IMR-90 (cell line): ENCODE results near the gene ARHGAP15. TPM values are rescaled to one million over a fixed set of nuclear protein-coding genes. Genes with fewer than 3 reads are reported as not detected.

Source experiments
- ATAC-seq: fragments of 200-7000 bp; cut with Tn5 transposase; 2 replicates; pipeline ENCODE4 v1.9.1; 2020; ENCODE audit warnings: low read depth, mild to moderate bottlenecking, moderate library complexity
- BruUV-seq: library from RNA; stranded (reverse); fragments of 400-500 nt; replicated peaks from 2 replicates; lab custom pipeline; 2021; lab: Mats Ljungman, UMichigan
- CTCF ChIA-PET: fragments of 300-600 bp; formaldehyde crosslinking; extraction: SDS; loops from one replicate; lab custom pipeline; 2021; ENCODE audit warnings: antibody characterized with exemption; lab: Yijun Ruan, JAX
- POLR2A ChIA-PET: fragments of 300-600 bp; sonication (Branson Sonifier 250); formaldehyde crosslinking; loops from one replicate; lab custom pipeline; 2022; ENCODE audit warnings: antibody characterized with exemption; ENCODE audit not compliant: unreplicated experiment; lab: Charles Lee
- DNase-seq: peaks from one replicate; pipeline ENCODE4 v3.0.0; 2013
- H2AFZ ChIP-seq: replicated peaks from 2 replicates; pipeline ENCODE3; 2013; ENCODE audit warnings: low read length, mild to moderate bottlenecking; ENCODE audit not compliant: poor library complexity
- H2AK5ac ChIP-seq: 2 replicates; pipeline ENCODE4 v1.6.1; 2013; ENCODE audit warnings: low read depth, low read length, inconsistent platforms
- H2AK9ac ChIP-seq: replicated peaks from 2 replicates; pipeline ENCODE3; 2013; ENCODE audit warnings: mild to moderate bottlenecking, low read depth, low read length, moderate library complexity; ENCODE audit not compliant: poor library complexity
- H2BK120ac ChIP-seq: 2 replicates; pipeline ENCODE4 v1.6.1; 2013; ENCODE audit warnings: low read depth, low read length, inconsistent platforms
- H2BK15ac ChIP-seq: 3 replicates; pipeline ENCODE4 v1.6.1; 2013; ENCODE audit warnings: low read depth, low read length, inconsistent platforms
- H2BK20ac ChIP-seq: 2 replicates; pipeline ENCODE4 v1.6.1; 2013; ENCODE audit warnings: low read depth, mild to moderate bottlenecking, inconsistent platforms, low read length, moderate library complexity
- H2BK5ac ChIP-seq: 2 replicates; pipeline ENCODE4 v1.6.1; 2013; ENCODE audit warnings: mild to moderate bottlenecking, low read depth, low read length, inconsistent platforms; ENCODE audit not compliant: poor library complexity, severe bottlenecking
- H3K14ac ChIP-seq: replicated peaks from 2 replicates; pipeline ENCODE4 v1.6.1; 2013; ENCODE audit warnings: low read depth, low read length, inconsistent platforms
- H3K18ac ChIP-seq: 2 replicates; pipeline ENCODE4 v1.6.1; 2013; ENCODE audit warnings: low read depth, low read length, control low read depth
- H3K23ac ChIP-seq: 2 replicates; pipeline ENCODE4 v1.6.1; 2013; ENCODE audit warnings: low read depth, low read length, inconsistent platforms
- H3K27ac ChIP-seq: 2 replicates; pipeline ENCODE4 v1.5.1; 2013; ENCODE audit warnings: mild to moderate bottlenecking, control low read depth, low read length; ENCODE audit not compliant: insufficient read depth
- H3K27me3 ChIP-seq: 2 replicates; pipeline ENCODE4 v1.6.1; 2013; ENCODE audit warnings: low read length; ENCODE audit not compliant: control insufficient read depth, insufficient read depth
- H3K36me3 ChIP-seq: 2 replicates; pipeline ENCODE4 v1.6.1; 2013; ENCODE audit warnings: low read length, mixed read lengths; ENCODE audit not compliant: control insufficient read depth, insufficient read depth
- H3K4ac ChIP-seq: 2 replicates; pipeline ENCODE4 v1.6.1; 2013; ENCODE audit warnings: low read depth, low read length, inconsistent platforms
- H3K4me1 ChIP-seq: 2 replicates; pipeline ENCODE4 v1.6.1; 2013; ENCODE audit warnings: low read length, mixed read lengths; ENCODE audit not compliant: control insufficient read depth, insufficient read depth
- H3K4me2 ChIP-seq: 2 replicates; pipeline ENCODE4 v1.6.1; 2013; ENCODE audit warnings: low read depth, mild to moderate bottlenecking, control low read depth, low read length, moderate library complexity
- H3K4me3 ChIP-seq: 2 replicates; pipeline ENCODE4 v1.5.1; 2013; ENCODE audit warnings: low read depth, mild to moderate bottlenecking, control low read depth, low read length, moderate library complexity; ENCODE audit not compliant: insufficient read depth
- H3K56ac ChIP-seq: 2 replicates; pipeline ENCODE4 v1.6.1; 2013; ENCODE audit warnings: low read length, inconsistent platforms; ENCODE audit not compliant: insufficient read depth; ENCODE audit errors: extremely low read depth
- H3K79me1 ChIP-seq, 2 experiments: 2 replicates each; pipeline ENCODE4 v1.6.1; 2013; ENCODE audit warnings: low read length in 2 of 2, inconsistent platforms in 1 of 2, low read depth in 1 of 2
- H3K9ac ChIP-seq: 2 replicates; pipeline ENCODE4 v1.6.1; 2013; ENCODE audit warnings: low read depth, low read length, control low read depth
- H3K9me1 ChIP-seq: 2 replicates; pipeline ENCODE4 v1.6.1; 2013; ENCODE audit warnings: low read length, inconsistent platforms; ENCODE audit not compliant: insufficient read depth
- H3K9me3 ChIP-seq: 2 replicates; pipeline ENCODE4 v1.6.1; 2013; ENCODE audit warnings: low read length; ENCODE audit not compliant: control insufficient read depth, insufficient read depth
- H4K20me1 ChIP-seq: 2 replicates; pipeline ENCODE4 v1.6.1; 2013; ENCODE audit warnings: low read length, inconsistent platforms; ENCODE audit not compliant: insufficient read depth
- H4K5ac ChIP-seq: 2 replicates; pipeline ENCODE4 v1.6.1; 2013; ENCODE audit warnings: mild to moderate bottlenecking, low read depth, low read length, control low read depth
- H4K8ac ChIP-seq, 2 experiments: 2 replicates each; pipeline ENCODE4 v1.6.1; 2013; ENCODE audit warnings: low read depth in 2 of 2, low read length in 2 of 2, control low read depth in 1 of 2, inconsistent platforms in 1 of 2
- H4K91ac ChIP-seq: 2 replicates; pipeline ENCODE4 v1.6.1; 2013; ENCODE audit warnings: low read depth, low read length, inconsistent platforms; ENCODE audit not compliant: insufficient read depth
- BHLHE40 ChIP-seq: fragments of 150-350 bp; IDR thresholded peaks from 2 replicates; pipeline ENCODE4 v1.6.1; 2016; ENCODE audit warnings: mild to moderate bottlenecking, low read depth, low read length
- CEBPB ChIP-seq: IDR thresholded peaks from 2 replicates; pipeline ENCODE4 v1.6.1; 2012; ENCODE audit warnings: low read depth, low read length, improper control_type of control experiment
- FOS ChIP-seq: fragments of 150-350 bp; IDR thresholded peaks from 2 replicates; pipeline ENCODE4 v1.6.1; 2016; ENCODE audit warnings: low read depth, low read length
- MAFK ChIP-seq: IDR thresholded peaks from 2 replicates; pipeline ENCODE4 v1.6.1; 2012; ENCODE audit warnings: low read depth, low read length, improper control_type of control experiment
- MAZ ChIP-seq: IDR thresholded peaks from 2 replicates; pipeline ENCODE4 v1.6.1; 2012; ENCODE audit warnings: low read depth, mild to moderate bottlenecking, low read length, improper control_type of control experiment, moderate library complexity, borderline replicate concordance
- MXI1 ChIP-seq: IDR thresholded peaks from 2 replicates; pipeline ENCODE4 v1.6.1; 2012; ENCODE audit warnings: low read depth, mild to moderate bottlenecking, low read length, moderate library complexity, borderline replicate concordance
- NFE2L2 ChIP-seq: fragments of 150-350 bp; IDR thresholded peaks from 2 replicates; pipeline ENCODE4 v1.6.1; 2016; ENCODE audit warnings: low read depth, mild to moderate bottlenecking, low read length
- POLR2A ChIP-seq: IDR thresholded peaks from 2 replicates; pipeline ENCODE4 v1.6.1; 2012; ENCODE audit warnings: mild to moderate bottlenecking, low read depth, low read length
- RAD21 ChIP-seq: IDR thresholded peaks from 2 replicates; pipeline ENCODE4 v1.6.1; 2012; ENCODE audit warnings: low read length, improper control_type of control experiment
- RFX5 ChIP-seq: IDR thresholded peaks from 2 replicates; pipeline ENCODE4 v1.8.0; 2012; ENCODE audit warnings: low read depth, mild to moderate bottlenecking, low read length, moderate library complexity
- SMC3 ChIP-seq: fragments of 150-350 bp; IDR thresholded peaks from 2 replicates; pipeline ENCODE4 v1.6.1; 2016; ENCODE audit warnings: low read depth, mild to moderate bottlenecking, antibody characterized with exemption, low read length, moderate library complexity
- WGBS, 2 experiments: methylation state at CpG; one replicate each; pipeline versions ENCODE4 v1.1.5 to v1.1.7; 2013; ENCODE audit warnings: missing lambda C conversion rate in 2 of 2; ENCODE audit not compliant: insufficient read length in 1 of 2; ENCODE audit errors: extremely low coverage in 2 of 2; 5-methylcytosine and 5-hydroxymethylcytosine counted together
- dilution Hi-C: fragments of 300-500 bp; cut with HindIII; formaldehyde crosslinking; loops from one replicate; pipeline ENCODE4 v1.14.3; 2018; ENCODE audit warnings: low sequenced_read_pairs; ENCODE audit not compliant: unreplicated experiment
- in situ Hi-C: fragments of 300-500 bp; cut with MboI; formaldehyde crosslinking; loops from 3 replicates; pipeline ENCODE4 v1.14.3; 2019; ENCODE audit warnings: low sequenced_read_pairs, inconsistent platforms, mixed read lengths
- intact Hi-C: fragments of 100-400 bp; cut with micrococcal nuclease; formaldehyde crosslinking; loops from 2 replicates; pipeline ENCODE4 v1.10.0; 2022
- polyA plus RNA-seq, 3 experiments: library from polyadenylated mRNA; depleted of rRNA; stranded (reverse); fragments of >200 nt; gene quantifications; 2 replicates each; pipeline ENCODE4 v1.2.3, GENCODE V29; 2012; ENCODE audit warnings: low replicate concordance in 1 of 3
- total RNA-seq: library from RNA; depleted of rRNA; stranded (reverse); fragments of >200 nt; gene quantifications from 2 replicates; pipeline ENCODE4 v1.2.3, GENCODE V29; 2012
- TF ChIP-seq, protein P1 (sequence below): fragments of 150-350 bp; IDR thresholded peaks from 2 replicates; pipeline ENCODE4 v1.6.1; 2017; ENCODE audit warnings: mild to moderate bottlenecking, antibody characterized with exemption, low read length, low read depth
- TF ChIP-seq, protein P2 (sequence below): fragments of 150-350 bp; IDR thresholded peaks from 2 replicates; pipeline ENCODE4 v1.6.1; 2016; ENCODE audit warnings: low read depth, mild to moderate bottlenecking, low read length, moderate library complexity, borderline replicate concordance
- TF ChIP-seq, protein P3 (sequence below): conservative IDR thresholded peaks from 2 replicates; pipeline ENCODE4 v1.5.1; 2012; ENCODE audit warnings: mild to moderate bottlenecking, low read depth, low read length, improper control_type of control experiment

Gene ARHGAP15
- total and polyA plus RNA-seq, 2 of the 4 experiments (the other 2 are of a cell fraction): not detected

DNA sequence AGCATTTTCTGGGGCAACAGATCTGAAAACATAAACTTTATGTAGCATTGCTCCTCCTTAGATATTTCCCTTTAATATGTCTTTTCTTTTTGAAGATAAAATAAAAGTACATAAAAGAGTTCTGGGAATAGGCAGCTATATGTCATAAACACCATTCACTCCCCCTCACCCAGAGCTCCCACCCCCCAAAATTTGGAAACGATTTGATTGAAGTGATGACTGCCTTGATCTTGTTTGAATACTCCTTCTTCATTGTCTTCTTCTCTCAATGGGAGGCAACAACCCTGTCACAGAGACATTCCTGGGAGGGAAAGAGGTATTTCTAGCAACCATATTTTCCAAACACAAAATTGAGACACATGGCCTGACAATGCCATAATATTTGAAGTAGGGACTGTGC, 369.3 kb downstream of the ARHGAP15 start:
- no peak overlapping the region for H3K4me2 ChIP-seq
- no peak overlapping the region for H3K18ac ChIP-seq
- H3K14ac ChIP-seq: no peak overlapping the region
- H3K23ac ChIP-seq: no peak overlapping the region
- TF ChIP-seq MAFK: no peak
- TF ChIP-seq RFX5: no peak
- no peak for TF ChIP-seq CEBPB
- TF ChIP-seq SMC3: no peak
- TF ChIP-seq, protein P1, sequence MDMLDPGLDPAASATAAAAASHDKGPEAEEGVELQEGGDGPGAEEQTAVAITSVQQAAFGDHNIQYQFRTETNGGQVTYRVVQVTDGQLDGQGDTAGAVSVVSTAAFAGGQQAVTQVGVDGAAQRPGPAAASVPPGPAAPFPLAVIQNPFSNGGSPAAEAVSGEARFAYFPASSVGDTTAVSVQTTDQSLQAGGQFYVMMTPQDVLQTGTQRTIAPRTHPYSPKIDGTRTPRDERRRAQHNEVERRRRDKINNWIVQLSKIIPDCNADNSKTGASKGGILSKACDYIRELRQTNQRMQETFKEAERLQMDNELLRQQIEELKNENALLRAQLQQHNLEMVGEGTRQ: no peak
- no peak for TF ChIP-seq BHLHE40
- TF ChIP-seq MAZ: no peak
- TF ChIP-seq, protein P2, sequence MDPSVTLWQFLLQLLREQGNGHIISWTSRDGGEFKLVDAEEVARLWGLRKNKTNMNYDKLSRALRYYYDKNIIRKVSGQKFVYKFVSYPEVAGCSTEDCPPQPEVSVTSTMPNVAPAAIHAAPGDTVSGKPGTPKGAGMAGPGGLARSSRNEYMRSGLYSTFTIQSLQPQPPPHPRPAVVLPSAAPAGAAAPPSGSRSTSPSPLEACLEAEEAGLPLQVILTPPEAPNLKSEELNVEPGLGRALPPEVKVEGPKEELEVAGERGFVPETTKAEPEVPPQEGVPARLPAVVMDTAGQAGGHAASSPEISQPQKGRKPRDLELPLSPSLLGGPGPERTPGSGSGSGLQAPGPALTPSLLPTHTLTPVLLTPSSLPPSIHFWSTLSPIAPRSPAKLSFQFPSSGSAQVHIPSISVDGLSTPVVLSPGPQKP: no peak
- TF ChIP-seq RAD21: no peak
- TF ChIP-seq FOS: no peak
- TF ChIP-seq NFE2L2: no peak
- TF ChIP-seq, protein P3, sequence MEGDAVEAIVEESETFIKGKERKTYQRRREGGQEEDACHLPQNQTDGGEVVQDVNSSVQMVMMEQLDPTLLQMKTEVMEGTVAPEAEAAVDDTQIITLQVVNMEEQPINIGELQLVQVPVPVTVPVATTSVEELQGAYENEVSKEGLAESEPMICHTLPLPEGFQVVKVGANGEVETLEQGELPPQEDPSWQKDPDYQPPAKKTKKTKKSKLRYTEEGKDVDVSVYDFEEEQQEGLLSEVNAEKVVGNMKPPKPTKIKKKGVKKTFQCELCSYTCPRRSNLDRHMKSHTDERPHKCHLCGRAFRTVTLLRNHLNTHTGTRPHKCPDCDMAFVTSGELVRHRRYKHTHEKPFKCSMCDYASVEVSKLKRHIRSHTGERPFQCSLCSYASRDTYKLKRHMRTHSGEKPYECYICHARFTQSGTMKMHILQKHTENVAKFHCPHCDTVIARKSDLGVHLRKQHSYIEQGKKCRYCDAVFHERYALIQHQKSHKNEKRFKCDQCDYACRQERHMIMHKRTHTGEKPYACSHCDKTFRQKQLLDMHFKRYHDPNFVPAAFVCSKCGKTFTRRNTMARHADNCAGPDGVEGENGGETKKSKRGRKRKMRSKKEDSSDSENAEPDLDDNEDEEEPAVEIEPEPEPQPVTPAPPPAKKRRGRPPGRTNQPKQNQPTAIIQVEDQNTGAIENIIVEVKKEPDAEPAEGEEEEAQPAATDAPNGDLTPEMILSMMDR: no peak
- TF ChIP-seq POLR2A: no peak
- no peak for TF ChIP-seq MXI1
- intact Hi-C loops: no loop called here
- no peak overlapping the region for H2BK20ac ChIP-seq
- no peak overlapping the region for H2AFZ ChIP-seq
- WGBS, 2 experiments: no CpG with 5 or more reads among the region's 1 CpG
- CTCF ChIA-PET: no interaction called here
- no peaks in the 10 kb centered on the region for H3K79me1 ChIP-seq
- H2BK120ac ChIP-seq: no peak overlapping the region
- H3K36me3 ChIP-seq: no peaks in the 10 kb centered on the region
- H2AK5ac ChIP-seq: no peak overlapping the region
- in situ Hi-C loops: no loop called here
- H2AK9ac ChIP-seq: no peak overlapping the region
- H4K5ac ChIP-seq: no peak overlapping the region
- H3K27ac ChIP-seq: no peak overlapping the region
- H3K27me3 ChIP-seq: no peaks in the 10 kb centered on the region
- H3K4me3 ChIP-seq: no peak overlapping the region
- H4K8ac ChIP-seq: no peak overlapping the region
- H2BK15ac ChIP-seq: no peak overlapping the region
- ATAC-seq (no peak), DNase-seq (no peak)
- H3K4me1 ChIP-seq: no peaks in the 10 kb centered on the region
- no peaks in the 10 kb centered on the region for H4K20me1 ChIP-seq
- POLR2A ChIA-PET: no interaction called here
- H3K9me1 ChIP-seq: no peaks in the 10 kb centered on the region
- H2BK5ac ChIP-seq: no peak overlapping the region
- no TSS peak for BruUV-seq
- no peak overlapping the region for H4K91ac ChIP-seq
- dilution Hi-C loops: no loop called here
- no peak overlapping the region for H3K4ac ChIP-seq
- no peaks in the 10 kb centered on the region for H3K9me3 ChIP-seq
- no peak overlapping the region for H3K9ac ChIP-seq
- H3K56ac ChIP-seq: no peak overlapping the region
